ENCODE measurements around the gene OR9A2.

- TF ChIP-seq CTCF (IDR thresholded peaks at IDR 0.05; ENCODE audit: low read length) = no peak
- no peak for TF ChIP-seq EZH2phosphoT487 (IDR thresholded peaks at IDR 0.05; ENCODE audit: low read length)
- no peak for TF ChIP-seq EZH2 (optimal IDR thresholded peaks at IDR 0.05; ENCODE audit: low read depth, low read length)
Observed at GRCh38 chr7:143040209-143040715, 13.3 kb upstream of the OR9A2 start.
